ENCODE data around the gene ECPAS. TPM values are rescaled to one million over a fixed set of nuclear protein-coding genes. Genes with fewer than 3 reads are reported as not detected.

ECPAS gene
- total RNA-seq, 1 experiment from 2014 or later: 71.1 TPM

- intact Hi-C loops (cut with micrococcal nuclease): no loop called here
- no peak overlapping the region for H3K4me3 ChIP-seq (replicated peaks in 1 of 2; ENCODE audit: low read depth in 1 of 2, low read length in 2 of 2)
- no peaks in the 10 kb centered on the region for H3K4me1 ChIP-seq (ENCODE audit: control insufficient read depth in 1 of 2, insufficient read depth in 2 of 2, low read length in 2 of 2)
- no peaks in the 10 kb centered on the region for H3K79me2 ChIP-seq (ENCODE audit: insufficient read depth, low read length)
- H3K9me3 ChIP-seq (ENCODE audit: control insufficient read depth in 1 of 2, insufficient read depth in 1 of 2, low read depth in 1 of 2, low read length in 2 of 2): no peaks in the 10 kb centered on the region
- no peak overlapping the region for H2AFZ ChIP-seq (ENCODE audit: low read depth, low read length, poor library complexity, severe bottlenecking)
- no peak overlapping the region for H3K27ac ChIP-seq (ENCODE audit: low read depth, low read length)
- no peaks in the 10 kb centered on the region for H3K27me3 ChIP-seq (ENCODE audit: insufficient read depth, low read length)
- ATAC-seq: no peak
- CTCF ChIA-PET: no interaction called here
- DNase-seq (ENCODE audit: low read depth, low spot score): no peak
- POLR2A ChIA-PET: no interaction called here
- no TSS peak for BruUV-seq (replicated peaks)
- TF ChIP-seq FOSL1 (IDR thresholded peaks at IDR 0.05; ENCODE audit: low read depth) (no peak), ATF3 (IDR thresholded peaks at IDR 0.05) (no peak), SRF (IDR thresholded peaks at IDR 0.05; ENCODE audit: low read depth) (no peak), EZH2 (IDR thresholded peaks at IDR 0.05) (no peak), YY1 (IDR thresholded peaks at IDR 0.05; ENCODE audit: extremely low read depth, insufficient replicate concordance, low read depth, low read length) (no peak), TCF7L2 (IDR thresholded peaks at IDR 0.05; ENCODE audit: borderline replicate concordance, extremely low read depth, insufficient read depth, insufficient read length) (no peak), SP1 (IDR thresholded peaks at IDR 0.05; ENCODE audit: low read depth) (no peak), JUND (IDR thresholded peaks at IDR 0.05) (no peak), POLR2A (IDR thresholded peaks at IDR 0.05; ENCODE audit: borderline replicate concordance, extremely low read depth, insufficient read depth, insufficient read length) (no peak), REST (IDR thresholded peaks at IDR 0.05; ENCODE audit: low read depth) (no peak), RAD21 (IDR thresholded peaks at IDR 0.05; ENCODE audit: low read depth) (no peak)
- TF ChIP-seq, protein P1, sequence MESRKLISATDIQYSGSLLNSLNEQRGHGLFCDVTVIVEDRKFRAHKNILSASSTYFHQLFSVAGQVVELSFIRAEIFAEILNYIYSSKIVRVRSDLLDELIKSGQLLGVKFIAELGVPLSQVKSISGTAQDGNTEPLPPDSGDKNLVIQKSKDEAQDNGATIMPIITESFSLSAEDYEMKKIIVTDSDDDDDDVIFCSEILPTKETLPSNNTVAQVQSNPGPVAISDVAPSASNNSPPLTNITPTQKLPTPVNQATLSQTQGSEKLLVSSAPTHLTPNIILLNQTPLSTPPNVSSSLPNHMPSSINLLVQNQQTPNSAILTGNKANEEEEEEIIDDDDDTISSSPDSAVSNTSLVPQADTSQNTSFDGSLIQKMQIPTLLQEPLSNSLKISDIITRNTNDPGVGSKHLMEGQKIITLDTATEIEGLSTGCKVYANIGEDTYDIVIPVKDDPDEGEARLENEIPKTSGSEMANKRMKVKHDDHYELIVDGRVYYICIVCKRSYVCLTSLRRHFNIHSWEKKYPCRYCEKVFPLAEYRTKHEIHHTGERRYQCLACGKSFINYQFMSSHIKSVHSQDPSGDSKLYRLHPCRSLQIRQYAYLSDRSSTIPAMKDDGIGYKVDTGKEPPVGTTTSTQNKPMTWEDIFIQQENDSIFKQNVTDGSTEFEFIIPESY (IDR thresholded peaks at IDR 0.05; ENCODE audit: extremely low read depth, insufficient replicate concordance, low read length): no peak
- RAD21 ChIA-PET (ENCODE audit: low non-redundant PET in 1 of 2, low total read pairs in 2 of 2, uncharacterized antibody in 2 of 2, unreplicated experiment in 2 of 2): no interaction called here
- no peaks in the 10 kb centered on the region for H3K36me3 ChIP-seq (ENCODE audit: control insufficient read depth in 1 of 2, insufficient read depth in 2 of 2, low read length in 2 of 2)
- no peaks in the 10 kb centered on the region for H4K20me1 ChIP-seq (ENCODE audit: insufficient read depth)
- H3K9me2 ChIP-seq (ENCODE audit: insufficient read depth): no peaks in the 10 kb centered on the region
- H3K9ac ChIP-seq (ENCODE audit: low read length): no peak overlapping the region
- no peak overlapping the region for H3K4me2 ChIP-seq (ENCODE audit: low read length)
Measured at GRCh38 chr9:111350556-111350955, 133.6 kb downstream of the ECPAS start.

All from HCT116 (cell line).